HL-60/S4 (cell line): ENCODE measurements around the gene SPACA5.

Source experiments
- in situ Hi-C: fragments of 300-500 bp; cut with MboI; formaldehyde crosslinking; loops from 2 replicates; pipeline ENCODE4 v1.14.3; 2022; ENCODE audit warnings: low sequenced_read_pairs

Gene SPACA5

GRCh38 chrX:48021026-48021900, 14.5 kb downstream of the SPACA5 start:
- in situ Hi-C loops, result loop anchor here (10.0 kb wide), 1 partner anchor 186 kb away; the partner anchor contains the start of gene ZNF81

DNA sequence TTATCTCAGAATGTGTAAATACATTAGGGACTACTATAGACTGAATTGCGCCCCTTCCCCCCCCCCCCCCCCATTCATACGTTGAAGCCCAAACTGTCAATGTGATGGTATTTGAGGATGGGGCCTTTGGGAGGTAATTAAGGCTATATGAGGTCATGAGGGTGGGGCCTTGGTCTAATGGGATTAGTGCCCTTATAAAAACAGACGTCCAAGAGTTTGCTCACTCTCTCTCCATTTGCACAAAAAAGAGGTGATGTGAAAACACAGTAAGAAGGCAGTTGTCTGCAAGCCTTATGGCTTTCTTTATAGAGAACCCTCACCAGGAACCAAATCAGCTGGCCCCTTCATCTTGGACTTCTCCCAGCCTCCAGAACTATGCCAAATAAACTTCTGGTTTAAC, 15.3 kb downstream of the SPACA5 start:
- in situ Hi-C loops, result loop anchor here (10.0 kb wide), 1 partner anchor 187 kb away; the partner anchor contains the start of gene ZNF81

DNA sequence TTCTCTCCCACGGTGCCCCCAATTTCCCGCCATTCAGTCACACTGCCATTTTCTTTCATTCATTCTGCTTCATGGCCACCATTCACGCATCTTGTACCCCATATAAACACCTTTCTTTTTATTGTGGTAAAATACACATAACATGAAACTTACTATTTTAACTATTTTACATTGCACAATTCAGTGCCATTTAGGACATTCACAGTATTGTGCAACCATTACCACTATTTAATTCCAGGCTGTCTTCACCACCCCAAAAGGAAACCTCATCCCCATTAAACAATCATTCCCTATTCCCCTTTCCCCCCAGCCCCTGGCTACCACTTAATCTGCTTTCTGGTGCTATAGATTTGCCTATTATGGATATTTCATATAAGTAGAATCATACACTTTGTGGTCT, 15.9 kb downstream of the SPACA5 start:
- in situ Hi-C loops, result loop anchor here (10.0 kb wide), 1 partner anchor 188 kb away; the partner anchor contains the start of gene ZNF81

DNA sequence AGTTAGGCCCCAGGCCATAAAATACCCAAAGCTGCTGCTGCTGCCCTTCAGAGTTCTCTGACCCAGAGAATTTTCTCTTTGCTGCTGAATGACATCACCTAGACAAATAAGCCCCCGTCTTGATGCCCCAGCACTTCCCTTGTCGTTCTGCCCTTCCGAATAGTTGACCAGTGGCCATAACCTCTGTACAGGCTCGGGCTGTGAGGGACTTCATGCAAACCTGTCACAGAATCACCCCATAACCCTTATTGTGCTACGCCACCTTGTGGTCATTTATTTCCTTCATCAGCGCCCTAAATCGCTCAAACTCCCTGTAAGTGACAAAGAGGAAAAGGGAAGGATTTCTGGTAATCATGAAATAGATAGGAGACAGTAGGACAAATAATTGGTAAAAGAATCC, 18.8 kb downstream of the SPACA5 start:
- in situ Hi-C loops, result loop anchor here (10.0 to 25.0 kb wide), 2 partner anchors 191 to 488 kb away; partner anchors contain the start of gene ZNF81

DNA sequence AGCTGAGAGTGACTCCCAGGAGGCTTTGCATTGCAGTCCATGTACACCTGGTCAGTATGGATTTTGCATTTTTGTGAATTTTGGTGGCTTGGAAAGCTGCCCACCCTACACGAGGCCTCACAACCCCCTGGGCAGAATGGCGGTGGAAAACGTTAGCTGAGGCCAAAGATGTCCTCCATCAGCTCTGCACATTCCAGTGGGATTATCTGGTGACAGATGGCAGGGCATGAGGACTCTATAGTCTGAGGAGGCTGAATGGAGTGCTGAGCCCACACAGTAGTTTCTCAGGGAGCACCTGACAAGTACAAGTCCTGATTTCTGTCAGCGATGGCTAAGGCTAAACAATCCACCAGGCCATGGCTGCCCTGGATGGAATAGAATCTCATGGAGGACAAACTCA, 20.8 kb downstream of the SPACA5 start:
- in situ Hi-C loops, result loop anchor here (10.0 to 25.0 kb wide), 2 partner anchors 193 to 490 kb away; partner anchors contain the start of gene ZNF81

DNA sequence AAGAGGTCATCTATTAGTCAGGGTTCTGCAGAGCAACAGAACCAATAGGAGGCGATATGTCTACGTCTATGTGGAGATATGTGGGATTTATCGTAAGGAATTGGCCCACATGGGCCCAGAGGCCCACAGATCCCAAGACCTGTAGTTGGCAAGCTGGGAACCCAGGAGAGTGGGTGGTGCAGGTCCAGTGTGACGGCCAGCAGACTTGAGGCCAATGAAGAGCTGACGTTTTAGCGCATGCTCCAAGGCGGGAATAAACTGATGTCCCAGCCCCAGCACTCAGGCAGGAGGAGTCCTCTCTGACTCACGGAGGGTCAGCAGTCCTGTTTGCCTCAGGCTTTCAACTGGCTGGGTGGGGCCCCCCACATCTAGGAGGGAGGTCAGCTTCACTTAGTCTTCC, 21.3 kb downstream of the SPACA5 start:
- in situ Hi-C loops, result loop anchor here (10.0 to 25.0 kb wide), 2 partner anchors 193 to 491 kb away; partner anchors contain the start of gene ZNF81

DNA sequence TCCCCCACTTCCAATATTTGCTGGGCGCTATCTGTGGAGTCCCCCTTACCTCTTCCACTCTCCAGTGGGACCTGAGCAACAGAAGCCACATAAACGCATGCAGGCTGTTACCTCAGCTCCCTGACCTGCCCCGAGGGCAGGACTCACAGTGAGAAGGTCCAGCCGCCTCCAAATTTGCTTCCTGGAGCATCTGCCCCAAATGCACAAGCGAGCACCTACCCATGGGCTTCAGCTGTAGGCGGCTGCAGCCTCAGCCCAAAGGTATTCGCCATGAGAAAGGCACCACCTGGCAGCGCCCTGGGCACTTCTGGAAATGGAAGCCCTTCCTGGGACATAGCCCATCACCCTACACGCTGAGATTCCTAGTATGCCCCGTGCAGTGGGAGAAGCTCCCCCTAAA, 23.4 kb downstream of the SPACA5 start:
- in situ Hi-C loops, result loop anchor here (25.0 kb wide), 1 partner anchor 493 kb away; no protein-coding TSS in a partner anchor

DNA sequence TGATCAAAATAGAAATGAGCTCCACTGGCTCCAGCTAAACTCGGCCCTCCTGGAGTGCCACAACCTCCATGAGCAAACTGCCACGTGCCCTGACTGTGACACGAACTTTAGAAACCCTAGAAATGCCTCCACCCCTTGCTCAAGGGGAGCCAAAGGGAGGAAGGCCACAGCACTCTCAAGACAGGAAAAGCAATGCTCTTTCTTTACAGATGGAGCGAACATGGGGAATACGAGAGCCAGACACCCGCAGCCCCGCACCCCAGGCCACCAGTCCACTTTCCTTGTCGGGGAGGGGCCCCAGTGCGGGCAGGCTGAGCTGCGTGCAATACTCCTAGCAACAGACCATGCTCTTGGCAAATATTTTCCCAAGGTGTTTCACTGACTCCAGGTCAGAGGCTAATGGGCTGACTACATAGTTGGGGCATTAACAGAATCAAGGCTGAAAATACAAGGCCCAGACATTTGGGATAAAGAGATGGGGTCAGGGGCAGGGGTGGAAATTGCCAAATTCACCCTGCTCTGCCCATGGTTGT, 23.9 kb downstream of the SPACA5 start:
- in situ Hi-C loops, result loop anchor here (25.0 kb wide), 1 partner anchor 493 kb away; no protein-coding TSS in a partner anchor

DNA sequence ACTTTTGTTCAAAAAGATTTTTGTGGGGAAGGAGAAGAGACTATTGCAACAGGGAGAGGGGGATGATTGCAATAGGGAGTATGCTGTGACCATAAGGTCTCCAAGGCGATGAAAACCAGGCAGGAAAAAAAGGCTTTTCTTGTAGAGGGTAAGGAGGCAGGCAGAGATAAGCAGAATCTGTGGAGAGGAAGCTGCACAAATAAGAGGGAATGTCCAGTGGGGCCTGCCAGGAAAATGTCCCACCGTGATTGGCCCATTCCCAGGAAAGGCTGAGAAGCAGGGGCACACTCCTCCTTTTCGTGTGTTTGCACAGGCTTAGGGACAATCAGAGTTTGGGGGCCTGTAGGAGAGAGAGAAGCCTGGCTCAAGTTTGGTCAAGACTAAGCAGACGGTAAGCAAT, 29.1 kb downstream of the SPACA5 start:
- in situ Hi-C loops, result loop anchor here (25.0 kb wide), 1 partner anchor 499 kb away; no protein-coding TSS in a partner anchor

GRCh38 chrX:48043056-48043455, 36.3 kb downstream of the SPACA5 start:
- in situ Hi-C loops, result loop anchor here (25.0 kb wide), 1 partner anchor 506 kb away; no protein-coding TSS in a partner anchor

DNA sequence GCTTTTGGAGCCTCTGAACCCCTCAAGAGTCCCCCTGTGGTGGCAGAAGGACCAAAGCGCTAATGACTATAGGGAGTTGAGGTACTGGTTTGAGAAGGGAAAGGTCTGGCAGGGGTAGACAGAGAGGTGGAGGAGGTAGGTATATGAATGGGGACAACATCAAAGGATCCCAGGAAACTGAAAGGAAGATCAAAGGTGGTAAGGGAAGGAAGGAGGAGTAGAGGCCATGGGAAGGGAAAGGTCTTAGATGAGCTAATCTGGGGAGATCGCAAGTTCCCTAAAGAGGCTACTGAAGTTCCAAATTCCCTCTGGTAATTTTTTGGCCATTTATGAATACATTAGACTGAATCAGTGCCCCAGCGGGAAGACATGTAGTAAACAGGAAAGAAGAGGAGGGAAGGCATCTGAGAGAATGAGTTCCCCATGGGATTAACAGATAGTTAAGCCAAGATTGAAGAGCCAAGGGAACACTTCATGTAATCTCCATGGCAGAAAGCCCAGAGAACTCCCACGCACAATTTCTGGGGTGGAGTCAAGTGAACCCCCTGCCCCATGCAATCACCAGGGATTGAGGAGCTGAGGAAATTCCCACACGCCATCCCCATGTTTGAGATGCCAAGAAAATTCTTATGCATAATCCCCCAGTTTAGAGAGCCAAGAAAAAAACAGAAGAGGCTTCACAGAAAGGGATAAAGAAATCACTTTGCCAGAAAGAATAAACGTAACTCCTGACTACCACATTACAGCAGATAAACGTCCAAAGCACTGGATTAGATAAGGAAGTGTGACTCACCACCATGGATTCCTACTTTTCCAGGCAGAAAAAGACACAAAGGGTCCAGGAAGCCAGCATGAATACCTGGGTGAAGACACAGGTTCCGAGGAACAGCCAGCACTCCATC, 38.9 kb downstream of the SPACA5 start:
- in situ Hi-C loops, result loop anchor here (25.0 kb wide), 1 partner anchor 508 kb away; no protein-coding TSS in a partner anchor

- in situ Hi-C loops, result loop anchor here (25.0 kb wide), 1 partner anchor 510 kb away; no protein-coding TSS in a partner anchor
These were observed 40.1 kb downstream of the SPACA5 start for GRCh38 chrX:48046846-48047245.

- in situ Hi-C loops, result no loop called here
These were observed 52.0 kb downstream of the SPACA5 start for GRCh38 chrX:48058621-48059295.

DNA sequence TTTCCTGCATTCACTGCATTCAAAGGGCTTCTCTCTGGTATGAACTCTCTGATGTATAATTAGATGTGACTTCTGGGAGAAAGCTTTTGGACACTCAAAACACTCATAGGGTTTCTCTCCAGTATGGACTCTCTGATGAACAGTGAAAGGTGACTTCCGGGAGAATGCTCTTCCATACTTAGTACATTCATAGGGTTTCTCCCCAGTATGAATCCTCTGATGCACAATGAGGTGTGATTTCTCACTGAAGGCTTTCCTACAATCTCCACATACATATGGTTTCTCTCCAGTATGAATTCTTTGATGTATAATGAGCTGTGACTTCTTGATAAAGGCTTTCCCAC, 52.5 kb downstream of the SPACA5 start:
- in situ Hi-C loops, result no loop called here
